ENCODE measurements around the gene NFATC3. TPM values are rescaled to one million over a fixed set of nuclear protein-coding genes. Genes with fewer than 3 reads are reported as not detected.
"Not testable (repeated sequence)": the region's sequence is repeated elsewhere in the genome, so short reads cannot be mapped to it uniquely, and the experiment has no call there.

The NFATC3 gene
- total RNA-seq, 1 experiment from 2014 or later: 31.3 TPM

DNA sequence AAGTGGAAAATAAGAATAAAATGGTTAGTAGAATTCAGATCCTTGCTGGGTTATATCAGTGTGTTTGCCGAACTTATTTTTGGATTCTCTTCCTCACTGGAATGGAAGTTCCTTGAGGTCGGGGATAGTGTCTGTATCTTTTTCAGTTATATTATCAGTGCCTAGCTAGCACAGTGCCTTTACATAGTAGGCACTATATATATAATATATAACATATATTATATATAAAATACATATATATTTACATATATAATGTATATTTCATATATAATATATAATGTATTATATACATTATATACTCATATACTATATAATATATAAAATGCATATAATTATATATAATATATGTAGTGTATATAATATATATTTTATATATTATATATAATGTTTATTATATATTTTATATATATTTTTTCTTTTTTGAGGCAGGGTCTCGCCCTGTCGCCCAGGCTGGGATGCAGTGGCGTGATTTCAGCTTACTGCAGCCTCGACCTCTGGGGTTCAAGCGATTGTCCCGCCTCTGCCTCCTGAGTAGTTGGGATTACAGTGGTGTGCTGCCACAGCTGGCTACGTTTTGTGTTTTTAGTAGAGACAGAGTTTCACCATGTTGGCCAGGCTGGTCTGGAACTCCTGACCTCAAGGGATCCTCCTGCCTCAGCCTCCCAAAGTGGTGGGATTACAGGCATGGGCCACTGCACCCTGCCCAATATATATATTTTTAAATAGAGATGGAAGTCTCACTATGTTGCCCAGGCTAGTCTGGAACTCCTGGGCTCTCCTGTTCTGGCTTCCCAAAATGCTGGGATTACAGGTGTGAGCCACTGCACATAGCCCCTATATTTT, 3.2 kb downstream of the NFATC3 start:
- no peak for DNase-seq (ENCODE audit: extremely low read depth, low read depth)

DNA sequence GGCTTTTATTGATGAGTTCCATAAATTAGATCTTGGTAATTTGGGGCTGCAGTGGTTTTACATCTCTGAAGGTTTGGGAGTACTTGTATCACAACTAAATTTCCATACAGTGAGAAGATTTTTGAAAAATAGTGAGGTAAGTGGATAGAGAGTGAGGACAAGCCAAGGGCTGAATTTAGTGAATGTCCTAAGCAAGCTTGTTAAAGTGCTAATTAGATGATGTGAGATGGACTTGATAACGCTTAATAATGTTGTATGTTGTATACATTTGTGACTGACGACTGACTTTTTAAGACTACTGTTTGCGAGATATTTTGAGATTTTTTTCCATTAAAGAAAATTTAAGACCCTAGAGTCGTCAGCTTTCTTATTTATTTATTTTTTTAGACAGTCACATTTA, 3.9 kb downstream of the NFATC3 start:
- no peak for DNase-seq (ENCODE audit: extremely low read depth, low read depth)

GRCh38 chr16:68090130-68090529, 5.0 kb downstream of the NFATC3 start:
- DNase-seq (ENCODE audit: extremely low read depth, low read depth): no peak

- DNase-seq (ENCODE audit: extremely low read depth, low read depth): no peak
These were observed 5.4 kb downstream of the NFATC3 start for GRCh38 chr16:68090533-68090932.

GRCh38 chr16:68091380-68092261, 6.5 kb downstream of the NFATC3 start:
- DNase-seq (ENCODE audit: extremely low read depth, low read depth): no peak

DNA sequence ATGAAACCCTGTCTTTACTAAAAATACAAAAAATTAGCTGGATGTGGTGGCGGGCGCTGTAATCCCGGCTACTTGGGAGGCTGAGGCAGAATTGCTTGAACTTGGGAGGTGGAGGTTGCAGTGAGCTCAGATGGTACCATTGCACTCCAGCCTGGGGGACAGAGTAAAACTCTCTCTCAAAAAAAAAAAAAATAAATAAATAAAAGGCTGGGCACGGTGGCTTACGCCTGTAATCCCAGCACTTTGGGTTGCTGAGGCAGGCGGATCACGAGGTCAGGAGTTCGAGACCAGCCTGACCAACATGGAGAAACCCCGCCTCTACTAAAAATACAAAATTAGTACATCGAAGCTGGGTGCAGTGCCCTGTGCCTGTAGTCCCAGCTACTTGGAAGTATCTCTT, 7.1 kb downstream of the NFATC3 start:
- DNase-seq (ENCODE audit: extremely low read depth, low read depth): not testable (repeated sequence)

DNA sequence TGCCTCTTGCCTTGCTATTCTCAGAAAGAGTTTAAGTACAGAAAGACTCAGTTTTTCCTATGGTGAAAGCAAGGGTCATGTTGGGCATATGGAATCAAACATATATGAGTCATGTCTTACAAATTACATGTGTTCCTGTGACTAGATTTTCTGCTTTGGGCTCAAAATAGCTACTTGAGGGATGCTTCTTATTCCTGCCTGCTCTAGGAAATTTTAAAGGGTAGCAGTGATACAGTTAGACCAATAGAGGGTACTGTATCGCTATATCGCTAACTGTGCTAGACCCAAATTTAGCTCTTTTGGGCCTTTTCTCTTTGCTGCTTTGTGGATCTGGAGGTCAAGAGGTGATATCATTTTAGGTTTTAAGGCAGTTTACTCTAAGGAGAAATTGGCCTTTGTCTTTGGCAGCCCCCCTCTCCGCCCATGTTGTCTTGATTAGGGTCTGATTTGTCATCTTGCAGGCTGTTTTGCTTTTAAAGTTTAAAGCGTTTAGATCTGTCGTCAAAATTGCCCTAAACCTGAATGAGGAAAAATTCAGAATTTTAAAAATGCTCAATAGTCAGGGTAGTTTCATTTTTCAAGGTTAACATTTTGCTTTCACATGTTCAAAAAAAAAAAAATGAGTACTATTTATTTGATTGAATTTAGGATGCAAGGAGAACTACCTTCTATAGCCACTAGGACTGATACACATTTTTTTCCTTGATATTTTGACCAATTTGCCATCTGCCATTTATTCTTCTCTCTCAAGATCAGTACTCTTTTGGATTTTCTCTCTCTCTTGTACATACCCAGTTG, 8.8 kb downstream of the NFATC3 start:
- DNase-seq (ENCODE audit: extremely low read depth, low read depth): peak; percentile 23

GRCh38 chr16:68094614-68094934, 9.4 kb downstream of the NFATC3 start:
- DNase-seq (ENCODE audit: extremely low read depth, low read depth): no peak

DNA sequence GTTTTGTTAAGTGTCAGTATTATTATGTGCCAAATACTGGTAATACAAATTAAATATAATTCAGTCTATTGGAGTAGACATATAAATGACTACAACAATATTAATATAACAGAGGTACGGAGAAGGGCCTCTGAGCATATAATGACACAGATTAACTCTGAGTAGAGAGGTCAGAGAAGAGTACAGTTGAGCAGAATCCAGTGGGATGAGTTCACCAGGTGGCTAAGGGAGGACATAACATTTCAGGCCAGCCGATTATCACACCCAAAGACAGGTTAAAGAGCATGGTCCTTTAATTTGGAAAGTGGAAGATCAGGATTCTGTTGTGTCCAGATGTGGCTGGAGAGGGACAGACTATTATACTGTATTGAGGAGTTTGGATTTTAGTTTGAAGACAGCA, 11.3 kb downstream of the NFATC3 start:
- no peak for DNase-seq (ENCODE audit: extremely low read depth, low read depth)

- DNase-seq (ENCODE audit: extremely low read depth, low read depth): no peak
These were observed 11.9 kb downstream of the NFATC3 start for GRCh38 chr16:68097088-68097487.

DNA sequence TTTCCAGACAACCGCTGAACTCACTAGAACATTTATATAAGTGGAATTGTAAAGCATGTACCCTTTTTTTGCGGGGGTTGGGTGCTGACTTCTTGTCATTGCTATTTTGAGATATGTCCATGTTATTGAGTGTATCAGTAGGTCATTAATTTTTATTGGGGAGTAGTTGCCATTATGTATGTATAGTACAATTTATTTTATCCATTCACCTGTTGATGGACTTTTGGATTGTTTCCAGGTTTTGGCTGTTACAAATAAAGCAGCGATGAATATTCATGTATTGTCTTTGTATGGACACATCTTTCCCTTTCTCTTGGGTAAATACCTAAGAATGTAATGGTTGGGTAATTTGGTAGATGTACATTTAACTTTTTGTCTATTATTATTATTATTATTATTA, 12.7 kb downstream of the NFATC3 start:
- no peak for DNase-seq (ENCODE audit: extremely low read depth, low read depth)

GRCh38 chr16:68100488-68100887, 15.3 kb downstream of the NFATC3 start:
- DNase-seq (ENCODE audit: extremely low read depth, low read depth): no peak

DNA sequence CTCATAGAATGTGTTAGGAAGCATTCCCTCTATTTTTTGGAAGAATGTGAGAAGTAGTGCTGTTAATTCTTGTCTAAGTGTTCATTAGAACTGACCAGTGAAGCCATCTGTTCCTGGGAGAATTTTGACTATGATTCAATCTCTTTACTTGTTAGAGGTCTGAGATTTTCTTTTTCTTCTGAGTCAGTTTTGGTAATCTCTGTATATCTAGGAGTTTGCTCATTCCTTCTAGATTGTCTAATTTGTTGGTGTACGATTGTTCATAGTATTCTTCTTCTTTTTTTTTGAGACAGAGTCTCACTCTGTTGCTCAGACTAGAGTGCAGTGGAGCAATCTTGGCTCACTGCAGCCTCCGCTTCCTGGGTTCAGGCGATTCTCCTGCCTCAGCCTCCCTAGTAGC, 20.4 kb downstream of the NFATC3 start:
- no peak for DNase-seq (ENCODE audit: extremely low read depth, low read depth)

GRCh38 chr16:68107230-68107928, 22.2 kb downstream of the NFATC3 start:
- DNase-seq (ENCODE audit: extremely low read depth, low read depth): not testable (repeated sequence)

GRCh38 chr16:68109156-68109555, 24.0 kb downstream of the NFATC3 start:
- not testable (repeated sequence) for DNase-seq (ENCODE audit: extremely low read depth, low read depth)

- DNase-seq (ENCODE audit: extremely low read depth, low read depth): not testable (repeated sequence)
These were observed 25.4 kb downstream of the NFATC3 start for GRCh38 chr16:68110611-68111010.

GRCh38 chr16:68111379-68111778, 26.2 kb downstream of the NFATC3 start:
- no peak for DNase-seq (ENCODE audit: extremely low read depth, low read depth)

GRCh38 chr16:68113059-68113761, 28.0 kb downstream of the NFATC3 start:
- no peak for DNase-seq (ENCODE audit: extremely low read depth, low read depth)

DNA sequence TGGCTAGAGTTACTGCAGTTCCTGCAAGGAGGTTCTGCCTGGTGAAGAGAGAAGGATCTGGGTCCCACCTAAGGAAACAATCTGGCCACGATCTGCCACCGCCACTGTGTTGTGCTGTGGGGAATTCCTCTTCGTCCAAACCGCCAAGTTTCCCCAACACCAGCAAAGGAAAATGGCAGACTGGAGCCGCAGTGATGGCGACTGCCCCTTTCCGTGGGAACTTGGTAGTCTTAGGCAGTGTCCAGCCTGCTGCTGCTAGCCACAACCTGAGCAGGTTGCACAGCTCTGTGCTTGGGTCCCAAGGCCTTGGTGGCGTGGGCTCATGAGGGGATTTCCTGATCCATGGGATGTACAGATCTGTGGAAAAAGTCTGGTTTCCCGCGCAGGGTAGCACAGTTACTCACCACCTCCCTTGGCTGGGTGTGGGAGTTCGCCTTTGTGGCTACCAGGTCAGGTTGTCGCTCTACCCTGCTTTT, 28.6 kb downstream of the NFATC3 start:
- DNase-seq (ENCODE audit: extremely low read depth, low read depth): no peak

- not testable (repeated sequence) for DNase-seq (ENCODE audit: extremely low read depth, low read depth)
These were observed 29.8 kb downstream of the NFATC3 start for GRCh38 chr16:68114939-68115338.

Data from NCI-H460 (cell line).